Tibial nerve (tissue), 4 donors: Measurements from ENCODE around the gene KIF7.

ENCODE experiments used
- CTCF ChIP-seq, 5 experiments: fragments of 200-600 bp in 3 of 5; fragments of 450-650 bp in 2 of 5; sonication (generic) in 3 of 5; IDR thresholded peaks; one replicate each; pipeline ENCODE4 v1.5.1; 2016 to 2019; ENCODE audit warnings: antibody characterized with exemption in 5 of 5, mild to moderate bottlenecking in 3 of 5, moderate library complexity in 2 of 5
- EP300 ChIP-seq, 2 donors: sonication (generic); formaldehyde crosslinking; IDR thresholded peaks; one replicate each; pipeline ENCODE4 v1.6.1; 2017; ENCODE audit warnings: antibody characterized with exemption in 2 of 2, mild to moderate bottlenecking in 1 of 2
- POLR2A ChIP-seq, 2 donors: fragments of 450-650 bp; IDR thresholded peaks; one replicate each; pipeline ENCODE4 v1.6.1; 2017; ENCODE audit warnings: antibody characterized with exemption in 2 of 2, mild to moderate bottlenecking in 2 of 2, moderate library complexity in 2 of 2

GRCh38 chr15:89693091-89693490 lies 37.8 kb upstream of the KIF7 start:
- TF ChIP-seq CTCF (IDR thresholded peaks at IDR 0.05) (no peak), EP300 (IDR thresholded peaks at IDR 0.05) (no peak), POLR2A (IDR thresholded peaks at IDR 0.05) (no peak)
